ENCODE results near the gene WIPI1.
"Not testable (repeated sequence)": the region's sequence is repeated elsewhere in the genome, so short reads cannot be mapped to it uniquely, and the experiment has no call there.

Gene WIPI1

DNA sequence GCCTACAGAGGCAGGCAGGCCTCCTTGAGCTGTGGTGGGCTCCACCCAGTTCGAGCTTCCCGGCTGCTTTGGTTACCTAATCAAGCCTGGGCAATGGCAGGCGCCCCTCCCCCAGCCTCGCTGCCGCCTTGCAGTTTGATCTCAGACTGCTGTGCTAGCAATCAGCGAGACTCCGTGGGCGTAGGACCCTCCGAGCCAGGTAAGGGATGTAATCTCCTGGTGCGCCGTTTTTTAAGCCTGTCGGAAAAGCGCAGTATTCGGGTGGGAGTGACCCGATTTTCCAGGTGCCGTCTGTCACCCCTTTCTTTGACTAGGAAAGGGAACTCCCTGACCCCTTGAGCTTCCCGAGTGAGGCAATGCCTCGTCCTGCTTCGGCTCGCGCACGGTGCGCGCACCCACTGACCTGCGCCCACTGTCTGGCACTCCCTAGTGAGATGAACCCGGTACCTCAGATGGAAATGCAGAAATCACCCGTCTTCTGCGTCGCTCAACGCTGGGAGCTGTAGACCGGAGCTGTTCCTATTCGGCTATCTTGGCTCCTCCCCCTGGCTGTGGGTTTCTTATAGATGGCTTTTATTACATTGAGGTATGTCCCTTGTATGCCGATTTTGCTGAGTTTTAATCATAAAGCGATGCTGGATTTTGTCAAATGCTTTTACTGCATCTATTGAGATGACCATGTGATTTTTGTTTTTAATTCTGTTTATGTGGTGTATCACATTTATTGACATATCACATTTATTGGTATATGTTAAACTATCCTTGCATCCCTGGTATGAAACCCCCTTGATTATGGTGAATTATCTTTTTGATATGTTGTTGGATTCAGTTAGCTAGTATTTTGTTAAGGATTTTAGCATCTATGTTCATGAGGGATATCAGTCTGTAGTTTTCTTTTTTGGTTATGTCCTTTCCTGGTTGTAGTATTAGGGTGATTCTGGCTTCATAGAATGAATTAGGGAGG is 43.4 kb downstream of the WIPI1 start:
- not testable (repeated sequence) for DNase-seq

DNA sequence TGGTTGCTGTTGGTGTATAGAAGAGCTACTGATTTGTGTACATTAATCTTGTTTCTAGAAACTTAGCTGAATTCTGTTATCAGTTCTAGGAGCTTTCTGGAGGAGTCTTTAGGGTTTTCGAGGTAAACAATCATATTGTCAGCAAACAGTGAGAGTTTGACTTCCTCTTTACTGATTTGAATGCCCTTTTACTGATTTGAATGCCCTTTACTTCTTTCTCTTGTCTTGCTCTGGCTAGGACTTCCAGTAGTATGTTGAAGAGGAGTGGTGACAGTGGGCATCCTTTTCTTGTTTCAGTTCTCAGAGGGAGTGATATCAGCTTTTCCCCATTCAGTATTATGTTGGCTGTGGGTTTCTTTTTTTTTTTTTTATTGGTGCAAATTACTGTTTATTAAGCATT is 49.6 kb downstream of the WIPI1 start:
- not testable (repeated sequence) for DNase-seq

DNA sequence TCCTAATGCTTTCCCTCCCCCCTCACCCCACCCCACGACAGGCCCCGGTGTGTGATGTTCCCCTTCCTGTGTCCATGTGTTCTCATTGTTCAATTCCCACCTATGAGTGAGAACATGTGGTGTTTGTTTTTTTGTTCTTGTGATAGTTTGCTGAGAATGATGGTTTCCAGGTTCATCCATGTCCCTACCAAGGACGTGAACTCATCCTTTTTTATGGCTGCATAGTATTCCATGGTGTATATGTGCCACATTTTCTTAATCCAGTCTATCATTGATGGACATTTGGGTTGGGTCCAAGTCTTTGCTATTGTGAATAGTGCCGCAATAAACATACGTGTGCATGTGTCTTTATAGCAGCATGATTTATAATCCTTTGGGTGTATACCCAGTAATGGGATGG is 53.5 kb downstream of the WIPI1 start:
- DNase-seq = not testable (repeated sequence)

DNA sequence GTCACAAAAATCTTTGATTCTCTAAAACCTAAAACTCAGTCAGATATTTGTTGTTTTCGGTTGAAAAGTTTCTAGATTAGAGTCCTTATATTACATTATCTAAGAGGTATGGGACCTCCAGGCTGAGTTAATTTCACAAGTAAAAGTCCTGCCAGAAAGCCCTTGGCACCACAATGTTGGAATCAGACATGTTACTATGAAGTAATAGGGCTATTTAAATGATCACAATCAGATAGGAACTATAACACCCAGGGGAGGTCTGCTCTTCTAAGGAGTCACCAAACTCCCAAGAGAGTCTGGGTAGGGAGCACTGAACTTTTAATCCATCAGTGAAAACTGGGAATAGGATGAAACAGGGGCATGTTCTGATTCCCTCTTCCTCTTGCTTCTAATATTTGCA is 54.2 kb downstream of the WIPI1 start:
- DNase-seq = no peak

DNA sequence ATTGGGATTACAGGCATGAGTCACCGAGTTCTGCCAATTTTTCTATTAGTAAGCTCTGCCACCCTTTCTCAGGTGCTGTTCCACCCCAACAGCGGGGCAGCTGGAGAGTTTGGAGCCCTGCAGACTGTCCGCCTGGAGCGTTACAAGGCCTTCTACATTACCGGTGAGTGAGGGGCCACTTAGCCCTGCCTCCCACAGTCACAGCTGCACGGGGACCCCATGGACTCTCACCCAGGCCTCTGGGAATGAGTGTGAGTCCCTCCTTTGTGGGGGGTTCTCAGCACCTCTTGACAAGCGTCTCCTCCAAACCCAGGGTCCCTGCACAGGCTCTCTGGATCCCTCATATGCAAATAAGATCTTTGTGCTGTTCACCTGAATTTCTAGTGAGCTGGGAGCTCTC is 56.0 kb downstream of the WIPI1 start:
- no peak for DNase-seq

DNA sequence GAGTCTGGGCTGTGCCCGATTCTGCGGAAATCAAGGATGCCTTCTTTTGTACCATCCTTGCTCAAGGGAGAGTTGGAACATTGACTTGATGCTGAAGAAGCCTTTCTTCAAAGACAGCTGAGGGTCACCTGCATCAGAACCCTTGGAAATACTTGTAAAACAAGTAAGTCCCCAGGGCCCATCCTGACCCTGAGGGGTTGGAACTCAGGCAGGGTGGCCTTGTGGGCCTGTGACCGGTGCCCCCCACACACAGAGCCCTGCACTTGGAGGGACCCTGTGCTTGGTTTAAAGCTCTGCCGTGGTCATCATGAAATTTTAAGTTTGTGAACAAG is 56.9 kb downstream of the WIPI1 start:
- no peak for DNase-seq

DNA sequence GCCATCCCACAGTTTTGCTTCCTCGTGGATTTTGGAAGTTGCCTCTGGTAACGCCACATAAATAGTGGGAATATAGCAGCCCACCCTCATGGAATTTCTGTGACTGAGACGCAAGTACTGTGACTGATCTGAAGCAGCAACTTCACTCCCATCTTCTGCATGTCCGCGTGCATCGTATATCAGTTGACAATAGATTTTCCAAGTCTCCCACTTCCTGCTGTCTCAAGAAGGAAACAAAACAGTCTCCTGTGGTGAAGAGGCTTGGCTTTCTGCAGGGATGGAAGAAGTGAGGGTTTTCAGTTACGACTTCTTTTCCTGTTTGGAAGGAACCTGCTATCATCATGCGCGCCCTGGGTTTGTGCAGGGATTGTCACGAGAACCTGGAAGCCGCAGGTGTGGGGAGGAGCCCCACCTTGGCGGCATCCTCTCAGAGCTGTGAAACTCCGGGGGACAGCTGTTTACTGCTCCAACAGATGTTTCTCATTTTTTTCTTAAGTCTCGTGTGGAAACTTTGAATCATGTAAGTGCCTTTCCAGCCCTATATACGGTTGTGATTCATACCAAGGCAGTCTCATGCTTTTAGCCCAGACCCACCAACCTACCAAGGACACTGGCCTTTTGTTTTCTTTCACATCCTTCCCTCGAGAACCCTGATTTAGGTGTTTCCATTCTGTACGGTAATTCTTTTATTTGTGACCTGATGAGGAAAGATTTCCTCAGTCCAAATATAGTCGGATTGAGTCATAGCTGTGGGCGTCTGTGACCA is 57.5 kb downstream of the WIPI1 start:
- no peak for DNase-seq

DNA sequence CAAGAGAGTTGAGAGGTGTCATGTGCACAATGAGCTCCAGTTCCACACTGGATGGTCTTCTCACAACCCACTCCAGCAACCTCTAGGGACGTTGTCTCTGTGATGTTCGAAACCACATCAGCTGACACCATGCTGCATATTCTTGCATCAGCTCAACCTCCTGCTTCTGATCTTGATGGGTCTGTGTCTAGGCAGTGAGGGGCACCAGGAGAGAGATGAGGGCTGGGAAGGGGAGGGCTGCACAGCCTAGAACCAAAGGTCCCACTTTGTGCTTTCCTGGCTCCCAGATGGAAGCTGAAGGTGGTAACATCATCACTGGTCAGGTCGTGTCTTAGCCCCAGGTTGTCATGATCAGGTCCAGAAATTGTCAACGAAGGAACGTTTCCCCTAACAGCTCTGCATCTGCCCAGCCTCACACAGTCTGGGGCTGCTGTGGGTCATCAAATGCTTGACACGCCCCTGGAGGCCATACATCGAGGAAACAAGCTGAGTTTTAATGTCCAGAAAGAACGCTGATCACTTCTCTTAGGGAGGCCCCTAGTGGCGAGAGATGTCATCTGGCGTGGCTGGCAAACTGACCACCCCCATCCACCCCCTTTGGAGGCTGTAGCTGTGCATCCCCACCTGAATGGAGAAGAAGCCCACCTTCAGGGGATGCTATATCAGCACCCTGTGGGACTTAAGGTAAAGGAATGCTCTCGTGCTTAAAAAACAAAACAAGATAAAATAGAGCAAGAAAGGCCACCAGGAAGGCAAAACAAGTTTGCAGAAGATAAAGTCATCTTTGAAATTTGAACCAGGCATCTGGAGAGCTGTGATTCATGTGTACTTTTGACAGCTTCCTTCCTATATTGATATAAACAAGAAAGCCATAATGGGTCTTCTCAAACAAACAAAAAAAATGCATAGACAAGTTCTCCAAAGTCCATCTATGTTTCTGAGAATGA is 58.3 kb downstream of the WIPI1 start:
- peak; percentile 25 to 59 for DNase-seq

DNA sequence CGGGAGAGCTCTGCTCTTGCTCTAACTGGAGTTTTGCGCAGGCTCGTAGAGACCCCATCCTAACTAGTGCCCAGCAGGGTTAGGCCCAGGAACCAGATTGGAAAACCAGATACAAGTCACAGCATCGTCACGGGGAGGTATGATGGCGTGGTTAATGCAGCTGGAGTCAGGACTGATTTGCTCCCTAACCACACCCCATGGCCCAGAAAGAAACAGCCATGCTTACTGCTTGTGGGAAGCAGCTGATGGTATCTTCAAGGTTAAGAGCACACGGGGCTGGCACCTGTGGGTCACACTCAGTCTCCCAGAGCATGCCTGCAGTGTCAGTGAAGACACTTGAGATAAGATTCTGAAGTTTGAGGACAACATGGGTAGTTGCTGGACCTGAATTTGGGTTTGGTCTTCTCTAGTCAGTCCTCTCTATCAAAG is 60.2 kb downstream of the WIPI1 start:
- no peak for DNase-seq

DNA sequence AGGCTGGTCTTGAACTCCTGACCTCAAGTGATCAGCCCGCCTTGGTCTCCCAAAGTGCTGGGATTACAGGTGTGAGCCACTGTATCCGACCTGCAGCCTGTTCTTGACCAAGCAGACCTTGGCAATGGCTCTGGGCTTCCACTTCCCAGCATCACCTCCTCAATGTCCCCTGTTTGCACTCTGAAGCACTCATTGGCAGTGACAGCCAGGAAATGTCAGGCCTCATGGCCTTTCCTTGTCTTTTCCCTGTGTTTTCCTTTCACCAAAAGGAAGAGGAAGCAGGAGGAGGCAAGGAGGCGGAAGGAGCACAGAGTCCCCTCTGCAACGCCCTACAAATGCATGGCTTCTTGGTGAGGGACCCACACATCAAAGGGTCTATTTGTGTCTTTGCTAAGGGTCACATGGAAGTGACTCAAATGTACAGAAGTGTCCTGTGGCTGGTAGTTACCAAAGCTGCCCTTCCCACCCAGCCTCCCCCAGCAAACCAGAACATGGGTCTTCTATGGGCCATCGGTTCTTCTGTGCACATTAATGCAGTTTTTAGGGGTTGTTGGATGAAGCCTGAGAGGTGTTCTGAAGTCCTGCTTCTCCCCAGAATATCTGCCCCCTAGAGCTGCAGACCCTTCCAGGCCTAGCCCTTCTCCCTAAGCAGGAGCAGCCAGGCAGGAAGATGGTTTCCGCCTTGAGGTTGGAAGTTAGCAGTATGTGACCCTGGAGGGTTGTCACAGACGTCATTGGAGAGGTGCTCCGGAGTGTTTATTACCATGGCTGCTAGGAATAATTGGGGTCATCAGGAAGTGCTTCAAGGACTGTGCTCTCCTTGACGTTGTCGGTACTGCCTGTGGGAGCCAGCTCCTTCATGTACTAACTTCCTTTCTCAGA is 60.8 kb downstream of the WIPI1 start:
- no peak for DNase-seq

DNA sequence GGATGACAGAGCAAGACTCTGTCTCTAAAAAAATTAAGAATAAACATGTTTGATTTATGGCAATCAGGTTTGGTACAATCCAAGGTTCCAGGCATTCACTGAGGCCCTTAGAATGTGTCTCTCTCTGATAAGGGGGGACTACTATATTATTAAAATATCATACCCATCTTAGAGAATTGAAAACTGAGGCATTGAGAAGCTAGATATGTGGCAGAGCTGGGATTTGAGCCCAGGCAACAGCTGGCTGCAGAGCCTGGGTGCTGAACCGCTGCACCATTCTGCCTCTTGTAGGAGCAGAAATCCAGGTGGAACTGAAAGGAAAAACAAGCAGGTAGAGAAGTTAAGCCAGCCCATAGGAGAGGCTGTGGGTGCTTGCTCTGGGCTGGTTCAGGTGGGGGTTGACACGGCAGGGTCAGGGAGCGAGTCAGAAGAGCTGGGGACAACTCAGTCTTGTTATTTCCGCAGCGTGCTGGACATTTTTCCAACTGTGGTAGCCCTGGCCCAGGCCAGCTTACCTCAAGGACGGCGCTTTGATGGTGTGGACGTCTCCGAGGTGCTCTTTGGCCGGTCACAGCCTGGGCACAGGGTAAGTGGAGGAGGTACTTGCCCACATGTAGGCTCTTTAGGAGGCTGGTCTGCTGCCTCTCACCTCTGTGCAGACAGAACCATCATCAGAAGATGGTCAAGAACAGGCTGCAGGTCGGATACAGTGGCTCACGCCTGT is 62.5 kb downstream of the WIPI1 start:
- DNase-seq = no peak

DNA sequence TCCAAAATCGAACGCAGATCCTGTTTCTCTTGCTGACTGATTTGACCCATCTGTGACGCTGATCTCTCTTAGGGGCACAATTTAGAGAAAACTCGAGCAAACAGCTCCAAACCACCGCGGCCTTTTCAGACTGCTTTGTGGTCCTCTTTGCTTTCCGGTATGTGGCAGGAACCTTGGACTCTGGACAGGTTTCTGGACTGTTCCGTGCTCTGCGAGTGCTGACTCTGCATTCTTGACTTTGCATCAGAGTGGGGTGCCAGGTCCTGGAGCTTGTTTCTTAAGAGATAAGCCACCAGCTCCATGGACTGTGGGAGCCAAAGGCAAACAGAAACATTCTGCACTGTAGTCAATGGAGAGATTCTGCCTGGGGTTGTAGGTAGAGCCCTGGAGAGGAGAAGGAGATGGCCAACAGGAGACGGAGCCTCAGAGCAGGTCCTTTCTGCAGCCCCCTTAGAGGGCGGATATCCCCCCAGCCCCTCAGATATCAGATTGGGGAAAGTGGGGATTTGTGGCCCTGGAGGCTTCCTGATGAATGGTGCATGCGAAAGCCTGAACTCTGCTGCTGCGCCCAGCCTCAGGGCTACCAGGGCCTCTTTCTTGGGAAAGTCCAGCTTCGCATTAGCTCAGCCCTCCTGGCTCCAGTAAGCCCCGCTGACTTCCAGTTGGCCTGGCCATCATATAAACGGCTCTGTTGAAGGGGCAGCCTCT is 65.6 kb downstream of the WIPI1 start:
- no peak for DNase-seq

DNA sequence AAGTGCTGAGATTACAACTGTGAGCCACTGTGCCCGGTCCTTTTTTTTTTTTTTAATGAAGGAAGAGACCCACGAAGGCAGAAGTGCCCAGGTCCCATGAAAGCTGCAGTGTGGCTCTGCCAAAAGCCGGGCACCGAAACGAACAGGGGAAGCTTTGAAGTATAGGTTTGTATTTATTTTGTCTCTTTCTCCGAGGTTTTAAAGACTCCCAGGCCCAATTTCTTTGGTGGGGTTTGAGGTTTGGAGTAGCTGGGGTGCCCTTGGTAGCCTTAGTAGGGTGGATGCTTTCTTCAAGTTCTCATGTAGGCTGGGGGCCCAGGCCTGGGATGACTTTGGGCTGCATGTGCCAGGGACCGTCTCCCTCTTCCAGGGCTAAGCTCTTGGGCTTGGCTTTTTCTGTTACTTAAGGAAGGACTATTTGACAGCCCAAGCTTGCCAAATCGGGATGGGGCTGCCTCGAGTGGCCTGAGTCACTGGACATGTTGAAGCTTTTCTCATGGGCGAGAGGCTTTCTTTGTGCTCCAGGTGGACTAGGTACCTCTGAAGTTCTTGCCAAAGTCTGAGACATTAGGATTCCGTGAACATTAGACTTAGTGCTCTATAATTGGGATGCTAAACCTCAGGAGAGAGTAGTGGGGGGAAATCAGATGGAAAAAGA is 66.3 kb downstream of the WIPI1 start:
- no peak for DNase-seq

DNA sequence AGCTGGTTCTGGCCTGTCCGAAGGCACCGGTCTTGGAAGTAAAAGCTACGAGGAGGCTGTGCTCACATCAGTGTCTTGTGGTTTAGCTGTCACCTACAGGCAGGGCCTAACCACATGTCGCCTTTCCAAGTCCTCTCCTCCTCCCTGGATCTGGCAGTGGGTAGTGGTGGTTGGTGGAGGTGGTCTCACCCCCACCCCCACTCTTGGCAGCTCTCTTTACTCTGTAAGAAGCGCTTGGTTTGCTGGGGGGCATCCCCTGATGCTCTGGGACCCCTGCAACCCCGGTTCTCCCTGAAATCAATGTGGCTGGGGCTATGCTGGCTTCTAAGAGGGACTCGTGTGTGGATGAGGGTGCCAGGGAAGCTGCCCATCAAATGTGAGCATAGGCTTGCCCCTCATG is 68.3 kb downstream of the WIPI1 start:
- DNase-seq = no peak

DNA sequence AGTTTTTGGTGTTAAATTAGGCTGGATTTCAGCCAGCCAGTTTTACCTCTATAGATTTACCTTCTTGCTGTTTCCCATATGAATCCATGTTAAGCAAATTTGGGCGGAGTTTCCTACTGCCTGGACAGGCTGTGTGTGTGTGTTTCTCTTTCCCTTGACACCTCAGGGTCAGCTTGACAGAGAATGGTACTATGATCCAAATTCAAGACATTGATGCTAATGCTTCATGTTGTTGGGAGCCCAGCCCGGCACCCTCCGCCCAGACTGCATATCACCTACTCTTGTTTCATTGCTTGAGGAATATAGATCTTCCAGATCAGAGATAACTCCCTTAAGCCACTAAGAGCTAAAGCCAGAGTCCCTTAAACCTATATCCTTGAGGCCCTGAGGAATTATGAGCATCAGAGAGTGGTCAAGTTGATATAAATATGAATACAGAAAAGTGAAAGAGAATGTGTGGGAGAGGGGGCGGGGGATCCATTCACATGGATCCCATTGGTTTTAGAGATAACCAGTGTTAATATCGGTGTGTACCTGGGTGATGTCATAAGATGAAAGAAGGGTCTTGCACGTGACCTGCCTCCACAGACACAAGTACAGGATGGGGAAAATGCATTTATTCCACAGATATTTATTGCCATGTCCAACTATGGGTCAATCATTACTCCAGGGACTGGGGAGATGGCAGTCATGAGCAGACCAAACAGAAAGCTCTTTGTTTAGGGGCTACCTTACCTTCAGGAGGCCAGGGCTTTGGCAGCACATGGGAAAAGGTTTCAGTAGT is 69.7 kb downstream of the WIPI1 start:
- no peak for DNase-seq

DNA sequence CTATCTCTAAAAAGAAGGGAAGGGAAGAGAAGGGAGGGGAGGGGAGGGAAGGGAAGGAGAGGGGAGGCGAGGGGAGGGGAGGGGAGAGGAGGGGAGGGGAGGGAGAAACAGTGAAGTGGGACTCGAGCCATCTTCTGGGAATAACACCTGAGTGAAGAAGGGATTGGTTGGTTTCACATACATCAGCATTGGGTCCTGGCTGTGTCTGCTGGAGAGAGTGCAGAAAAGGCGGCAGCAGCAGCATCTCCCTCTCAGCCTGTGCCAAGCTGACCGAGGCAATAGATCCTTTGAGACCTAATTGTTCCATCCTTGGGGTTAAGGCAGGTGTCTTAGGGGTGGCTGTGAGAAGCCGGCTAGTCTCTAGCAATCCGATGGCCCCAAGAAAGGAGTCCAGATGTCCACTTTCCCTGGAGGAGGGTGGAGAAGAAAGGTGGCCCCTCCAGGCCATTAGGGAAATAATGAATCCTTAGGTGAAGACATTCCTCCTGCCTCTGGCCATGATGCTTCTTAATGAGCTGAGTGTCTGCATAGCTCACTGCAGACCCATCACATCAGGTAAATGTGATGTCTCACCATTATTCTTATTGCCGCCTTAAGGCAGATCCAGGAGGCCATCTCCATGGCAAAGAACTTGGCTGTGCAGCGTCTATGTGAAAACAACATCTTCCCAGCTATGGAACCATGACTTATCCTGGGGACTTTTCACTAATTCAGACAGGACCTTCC is 71.6 kb downstream of the WIPI1 start:
- no peak for DNase-seq

DNA sequence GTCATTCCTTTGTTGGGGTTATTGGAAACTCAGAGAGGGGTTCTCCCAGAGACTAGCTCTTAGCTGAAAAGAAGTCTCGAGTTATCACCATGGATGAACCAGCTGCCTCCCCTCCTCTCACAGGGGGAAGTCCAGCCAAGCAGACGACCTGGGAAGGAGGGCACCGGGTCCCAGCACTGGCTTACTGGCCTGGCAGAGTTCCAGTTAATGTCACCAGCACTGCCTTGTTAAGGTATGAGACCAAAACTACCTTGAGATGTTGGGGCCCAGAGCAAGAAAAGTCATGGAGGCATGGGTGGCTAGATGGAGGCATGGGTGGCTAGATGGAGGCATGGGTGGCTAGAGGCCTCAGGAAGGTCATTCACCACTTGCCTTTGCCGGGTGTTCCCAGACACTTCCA is 72.4 kb downstream of the WIPI1 start:
- no peak for DNase-seq

DNA sequence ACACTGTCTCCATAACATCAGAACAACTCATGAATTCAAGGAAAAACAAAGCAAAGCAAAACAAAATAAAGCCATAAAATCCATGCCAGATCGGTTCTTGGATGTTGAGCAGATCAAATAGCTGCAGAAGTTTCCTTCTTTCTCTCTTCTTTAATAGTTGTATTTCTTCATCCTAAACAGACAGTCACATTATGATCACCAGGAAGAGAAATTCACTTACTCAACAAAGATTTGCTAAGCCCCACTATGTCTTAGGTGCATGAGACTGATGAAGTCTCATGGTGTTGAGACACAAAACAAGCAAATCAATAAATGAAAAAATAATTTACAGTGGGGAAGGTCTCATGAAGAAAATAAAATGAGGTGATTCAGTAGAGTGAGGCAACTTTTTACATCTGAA is 72.8 kb downstream of the WIPI1 start:
- DNase-seq = no peak
